ENCODE results near the gene AOC1. TPM values are rescaled to one million over a fixed set of nuclear protein-coding genes. Genes with fewer than 3 reads are reported as not detected.

Gene AOC1
- total RNA-seq, 1 experiment from 2014 or later = not detected

GRCh38 chr7:150897502-150898474, 45.5 kb downstream of the AOC1 start:
- Histone ChIP-seq H3K9me2 (replicated peaks; ENCODE audit: low read length) (no peaks in the 10 kb centered on the region), H2AFZ (ENCODE audit: low read length) (no peak overlapping the region), H3K9ac (ENCODE audit: low read length) (no peak overlapping the region), H3K4me1 (ENCODE audit: insufficient read depth, low read length) (peaks cover 13% of the 10 kb centered on the region), H3K79me2 (ENCODE audit: low read length) (no peaks in the 10 kb centered on the region), H3K36me3 (ENCODE audit: low read depth, low read length) (no peaks in the 10 kb centered on the region), H3K9me3 (ENCODE audit: low read length) (no peaks in the 10 kb centered on the region), H3K4me3 (ENCODE audit: low read length) (no peak overlapping the region), H4K20me1 (ENCODE audit: low read length) (no peaks in the 10 kb centered on the region), H3K27me3 (ENCODE audit: low read length) (no peaks in the 10 kb centered on the region), H3F3A (ENCODE audit: low read length, unreplicated experiment) (no peaks in the 10 kb centered on the region), H3K27ac (ENCODE audit: low read length) (no peak overlapping the region), H3K4me2 (ENCODE audit: low read length) (no peak overlapping the region)
- ChIA-PET CTCF (interaction anchor here (0.9 to 1.0 kb wide), 5 partner anchors 19 to 121 kb away, joined by 3 to 6 read pairs (median 4); no protein-coding TSS in a partner anchor), POLR2A (ENCODE audit: unreplicated experiment) (no interaction called here)
- no peak for TF ChIP-seq EZH2 (IDR thresholded peaks at IDR 0.05; ENCODE audit: low read length, unreplicated experiment)
- TF ChIP-seq EZH2phosphoT487 (IDR thresholded peaks at IDR 0.05; ENCODE audit: borderline replicate concordance, low read length) = no peak
- TF ChIP-seq CTCF (conservative IDR thresholded peaks at IDR 0.05; ENCODE audit: low read depth, low read length) = no peak
- intact Hi-C loops (cut with micrococcal nuclease) = loop anchor here (2.0 to 5.0 kb wide), 4 partner anchors 89 to 275 kb away; no protein-coding TSS in a partner anchor
- DNase-seq = no peak
- ATAC-seq = no peak
- no TSS peak for BruUV-seq (replicated peaks)

GRCh38 chr7:150898475-150899011, 46.2 kb downstream of the AOC1 start:
- Histone ChIP-seq H3K9ac (ENCODE audit: low read length) (no peak overlapping the region), H3K4me2 (ENCODE audit: low read length) (0 out of 2 replicates have a peak overlapping the region, but pooled peaks have one; percentile 8), H3K4me3 (ENCODE audit: low read length) (no peak overlapping the region), H3K79me2 (ENCODE audit: low read length) (no peaks in the 10 kb centered on the region), H3K36me3 (ENCODE audit: low read depth, low read length) (no peaks in the 10 kb centered on the region), H3K4me1 (ENCODE audit: insufficient read depth, low read length) (peaks cover 16% of the 10 kb centered on the region), H3K9me3 (ENCODE audit: low read length) (no peaks in the 10 kb centered on the region), H3K27me3 (ENCODE audit: low read length) (no peaks in the 10 kb centered on the region), H4K20me1 (ENCODE audit: low read length) (no peaks in the 10 kb centered on the region), H3F3A (ENCODE audit: low read length, unreplicated experiment) (no peaks in the 10 kb centered on the region), H2AFZ (ENCODE audit: low read length) (peak overlapping the region; percentile 40; the same call in 1 of the 2 replicates), H3K9me2 (replicated peaks; ENCODE audit: low read length) (no peaks in the 10 kb centered on the region), H3K27ac (ENCODE audit: low read length) (no peak overlapping the region)
- intact Hi-C loops (cut with micrococcal nuclease) = loop anchor here (2.0 to 5.0 kb wide), 4 partner anchors 88 to 274 kb away; no protein-coding TSS in a partner anchor
- DNase-seq = peak; percentile 72
- BruUV-seq (replicated peaks) = no TSS peak
- ChIA-PET POLR2A (ENCODE audit: unreplicated experiment) (interaction anchor here (0.6 kb wide), 1 partner anchor 130 kb away, joined by 3 read pairs; the partner anchor contains the start of gene ABCB8), CTCF (interaction anchor here (0.9 to 1.0 kb wide), 5 partner anchors 20 to 120 kb away, joined by 3 to 6 read pairs (median 4); no protein-coding TSS in a partner anchor)
- ATAC-seq = peak; percentile 83
- no peak for TF ChIP-seq EZH2 (IDR thresholded peaks at IDR 0.05; ENCODE audit: low read length, unreplicated experiment)
- TF ChIP-seq CTCF (conservative IDR thresholded peaks at IDR 0.05; ENCODE audit: low read depth, low read length) = peak; percentile 91

All from PC-3 (cell line).